ENCODE data around the gene PLGRKT.
A peak's percentile ranks its signal among the peaks of the same experiment; 100 is the strongest.
"Not testable (repeated sequence)": the region's sequence is repeated elsewhere in the genome, so short reads cannot be mapped to it uniquely, and the experiment has no call there.

Gene PLGRKT

DNA sequence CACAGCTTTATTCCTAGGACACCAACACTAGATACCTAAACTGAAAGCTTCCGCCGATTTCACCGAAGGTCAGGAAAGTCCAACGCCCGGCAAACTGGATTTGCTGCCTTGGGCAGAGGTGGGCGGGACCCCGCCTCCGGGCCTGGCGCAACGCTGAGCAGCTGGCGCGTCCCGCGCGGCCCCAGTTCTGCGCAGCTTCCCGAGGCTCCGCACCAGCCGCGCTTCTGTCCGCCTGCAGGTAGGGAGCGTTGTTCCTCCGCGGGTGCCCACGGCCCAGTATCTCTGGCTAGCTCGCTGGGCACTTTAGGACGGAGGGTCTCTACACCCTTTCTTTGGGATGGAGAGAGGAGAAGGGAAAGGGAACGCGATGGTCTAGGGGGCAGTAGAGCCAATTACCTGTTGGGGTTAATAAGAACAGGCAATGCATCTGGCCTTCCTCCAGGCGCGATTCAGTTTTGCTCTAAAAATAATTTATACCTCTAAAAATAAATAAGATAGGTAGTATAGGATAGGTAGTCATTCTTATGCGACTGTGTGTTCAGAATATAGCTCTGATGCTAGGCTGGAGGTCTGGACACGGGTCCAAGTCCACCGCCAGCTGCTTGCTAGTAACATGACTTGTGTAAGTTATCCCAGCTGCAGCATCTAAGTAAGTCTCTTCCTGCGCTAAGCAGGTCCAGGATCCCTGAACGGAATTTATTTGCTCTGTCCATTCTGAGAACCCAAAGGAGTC lies 12.8 kb upstream of the PLGRKT start, which contains the start of gene CD274:
CD274 (plus strand) TSS at position 184 of the 733 bp plus-strand sequence. CDS start 5,572 bp downstream, outside the sequence.
- peak; percentile 76 for DNase-seq

DNA sequence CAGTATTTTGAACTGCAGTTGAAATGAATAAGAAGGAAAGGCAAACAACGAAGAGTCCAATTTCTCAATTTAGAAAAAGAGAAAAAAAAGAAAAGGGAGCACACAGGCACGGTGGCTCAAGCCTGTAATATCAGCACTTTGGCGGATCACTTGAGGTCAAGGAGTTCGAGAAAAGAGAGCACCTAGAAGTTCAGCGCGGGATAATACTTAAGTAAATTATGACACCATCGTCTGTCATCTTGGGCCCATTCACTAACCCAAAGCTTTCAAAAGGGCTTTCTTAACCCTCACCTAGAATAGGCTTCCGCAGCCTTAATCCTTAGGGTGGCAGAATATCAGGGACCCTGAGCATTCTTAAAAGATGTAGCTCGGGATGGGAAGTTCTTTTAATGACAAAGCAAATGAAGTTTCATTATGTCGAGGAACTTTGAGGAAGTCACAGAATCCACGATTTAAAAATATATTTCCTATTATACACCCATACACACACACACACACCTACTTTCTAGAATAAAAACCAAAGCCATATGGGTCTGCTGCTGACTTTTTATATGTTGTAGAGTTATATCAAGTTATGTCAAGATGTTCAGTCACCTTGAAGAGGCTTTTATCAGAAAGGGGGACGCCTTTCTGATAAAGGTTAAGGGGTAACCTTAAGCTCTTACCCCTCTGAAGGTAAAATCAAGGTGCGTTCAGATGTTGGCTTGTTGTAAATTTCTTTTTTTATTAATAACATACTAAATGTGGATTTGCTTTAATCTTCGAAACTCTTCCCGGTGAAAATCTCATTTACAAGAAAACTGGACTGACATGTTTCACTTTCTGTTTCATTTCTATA lies 12.0 kb upstream of the PLGRKT start:
- DNase-seq, result no peak

- no peak for DNase-seq
Observed at GRCh38 chr9:5448461-5449435, 11.0 kb upstream of the PLGRKT start.

DNA sequence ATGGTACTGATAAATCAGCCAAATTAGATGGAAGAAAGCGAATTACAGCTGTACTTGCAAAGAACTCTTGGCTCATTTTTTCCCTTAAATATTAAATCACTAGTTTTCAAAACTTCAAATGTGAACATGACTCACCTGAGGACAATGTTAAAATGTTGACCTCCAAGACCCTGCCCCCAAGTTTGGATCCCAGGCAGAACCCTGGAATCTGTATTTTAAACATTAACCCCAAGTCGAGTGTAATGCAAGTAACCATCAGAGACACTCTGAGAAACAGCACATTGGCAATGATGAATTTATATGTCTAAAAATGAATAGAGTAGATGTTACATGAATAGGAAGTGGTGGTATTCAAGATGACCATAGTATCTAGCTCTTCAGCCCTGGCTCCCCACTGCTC lies 10.3 kb upstream of the PLGRKT start:
- DNase-seq, result no peak

- no peak for DNase-seq
Observed at GRCh38 chr9:5447337-5447736, 9.6 kb upstream of the PLGRKT start.

DNA sequence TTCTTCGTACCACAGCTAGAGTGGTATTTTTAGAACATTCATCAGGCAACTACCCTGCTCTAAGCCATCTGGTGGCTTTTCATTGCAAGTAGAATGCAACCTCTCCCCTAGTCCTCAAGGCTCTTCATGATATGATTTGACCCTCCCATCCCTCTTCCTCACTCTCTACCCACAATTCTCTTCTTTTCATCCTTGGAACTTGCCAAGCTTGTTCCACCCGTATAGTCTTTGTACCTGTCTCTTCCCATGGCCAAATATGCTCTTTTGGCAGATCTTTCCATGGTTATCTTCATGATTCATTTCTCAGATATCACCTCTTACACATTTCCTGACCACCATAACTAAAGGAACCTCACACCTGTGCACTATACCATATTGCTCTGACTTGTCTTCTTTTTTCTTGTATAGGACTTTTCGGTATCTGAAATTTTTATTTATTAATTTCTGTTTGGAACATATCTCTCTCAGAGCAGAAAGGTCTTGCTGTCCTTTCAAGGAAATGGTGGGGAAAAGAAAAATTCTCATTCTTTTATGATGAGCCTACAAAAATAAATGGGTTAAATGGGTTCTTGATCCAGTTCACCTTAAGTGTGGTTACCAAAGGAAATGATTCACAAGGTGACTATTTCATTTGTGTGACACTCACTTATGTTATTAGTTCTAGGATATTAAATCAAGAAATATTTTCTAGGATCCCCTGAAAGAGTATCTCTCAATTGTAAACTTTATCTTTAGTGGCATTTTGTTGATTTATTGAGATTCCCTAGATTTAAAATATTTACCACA lies 8.9 kb upstream of the PLGRKT start:
- DNase-seq, result no peak

- no peak for DNase-seq
Observed at GRCh38 chr9:5445886-5446285, 8.2 kb upstream of the PLGRKT start.

GRCh38 chr9:5445096-5445495 lies 7.4 kb upstream of the PLGRKT start:
- DNase-seq, result not testable (repeated sequence)

DNA sequence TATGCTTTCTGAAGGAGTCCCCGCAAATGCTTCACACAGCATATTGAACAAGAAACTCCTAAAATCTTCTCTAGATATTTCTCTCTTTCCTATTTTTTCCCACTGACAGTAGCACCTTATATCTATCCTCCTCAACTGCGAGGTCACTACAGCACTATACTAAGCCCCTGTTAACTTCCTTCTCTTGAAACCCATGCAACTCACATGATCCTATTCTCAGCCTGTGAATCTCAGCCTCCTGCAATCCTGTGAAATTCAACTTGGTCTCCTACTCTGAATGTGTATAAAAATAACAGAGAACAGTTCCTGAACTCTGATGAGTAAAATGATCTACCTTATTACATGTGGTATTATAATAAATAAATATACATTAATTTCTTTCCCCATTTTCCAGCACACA lies 6.1 kb upstream of the PLGRKT start:
- DNase-seq, result no peak

DNA sequence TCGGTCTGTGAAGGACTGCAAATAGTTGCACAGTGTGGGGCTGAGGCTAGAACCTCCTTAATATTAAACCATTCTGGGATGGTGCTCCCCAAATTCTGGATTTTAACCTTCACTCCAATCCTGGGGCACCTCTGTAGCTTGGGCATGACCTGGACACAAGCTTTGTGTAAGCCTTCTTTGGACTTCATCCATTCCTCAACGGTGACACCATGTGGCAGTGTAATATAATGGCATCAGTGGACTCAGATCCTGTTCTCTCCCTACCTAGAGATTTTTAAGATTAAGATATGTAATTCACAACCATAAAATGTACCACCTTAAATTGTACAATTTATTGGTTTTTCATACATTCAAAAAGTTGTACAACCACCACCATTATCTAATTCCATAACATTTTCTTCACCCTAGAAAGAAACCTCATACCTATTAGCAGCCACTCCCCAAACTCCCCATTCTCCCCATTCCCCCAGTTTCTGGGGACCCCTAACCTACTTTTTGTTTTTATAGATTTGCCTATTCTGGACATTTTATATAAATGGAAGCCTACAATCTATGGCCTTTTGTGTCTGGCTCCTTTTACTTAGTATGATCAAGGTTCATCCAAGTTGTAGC lies 4.8 kb upstream of the PLGRKT start:
- peak; percentile 23 for DNase-seq

DNA sequence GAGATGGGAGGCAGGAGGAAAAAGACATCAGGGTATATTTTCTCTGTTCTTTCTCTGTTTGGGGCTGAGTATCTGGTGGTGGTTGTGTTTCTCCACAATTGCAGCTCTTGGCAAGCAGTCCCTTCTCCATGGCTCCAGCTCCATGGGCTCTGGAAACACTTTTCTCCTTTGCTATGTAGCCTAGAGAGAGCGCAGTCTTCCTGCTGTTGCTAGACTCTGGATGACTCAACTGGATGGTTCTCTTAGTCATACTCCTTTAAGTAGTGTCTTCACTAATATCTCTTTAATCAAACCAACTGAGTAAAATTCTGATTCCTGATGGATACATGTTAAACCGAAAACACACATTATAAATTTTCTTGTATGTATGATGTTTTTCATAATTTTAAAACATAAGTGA lies 3.3 kb upstream of the PLGRKT start:
- no peak for DNase-seq

- no peak for DNase-seq
Observed at GRCh38 chr9:5440426-5440825, 2.7 kb upstream of the PLGRKT start.

GRCh38 chr9:5438301-5439162 lies 807 bp upstream of the PLGRKT start:
- DNase-seq, result no peak

GRCh38 chr9:5436441-5436840 lies 1.3 kb downstream of the PLGRKT start:
- DNase-seq, result no peak

DNA sequence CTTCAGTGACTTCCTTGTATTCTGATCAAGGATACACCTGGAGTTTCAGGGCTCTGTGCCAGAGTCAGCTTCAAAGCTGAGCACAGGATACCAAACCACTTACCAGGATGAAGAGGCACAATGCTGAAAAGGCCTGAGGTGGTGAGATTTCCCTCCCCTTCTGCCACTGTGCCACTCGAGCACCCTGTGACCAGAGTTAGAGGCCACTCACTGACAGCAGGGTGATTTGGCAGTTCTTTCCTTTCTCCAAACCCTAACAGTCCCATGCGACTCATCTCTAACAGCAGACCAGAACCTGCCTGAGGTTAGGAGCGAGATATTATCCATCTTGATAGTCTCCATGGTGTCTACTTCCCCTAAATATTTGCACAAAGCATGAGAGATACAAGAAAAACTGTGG lies 1.8 kb downstream of the PLGRKT start:
- no peak for DNase-seq

DNA sequence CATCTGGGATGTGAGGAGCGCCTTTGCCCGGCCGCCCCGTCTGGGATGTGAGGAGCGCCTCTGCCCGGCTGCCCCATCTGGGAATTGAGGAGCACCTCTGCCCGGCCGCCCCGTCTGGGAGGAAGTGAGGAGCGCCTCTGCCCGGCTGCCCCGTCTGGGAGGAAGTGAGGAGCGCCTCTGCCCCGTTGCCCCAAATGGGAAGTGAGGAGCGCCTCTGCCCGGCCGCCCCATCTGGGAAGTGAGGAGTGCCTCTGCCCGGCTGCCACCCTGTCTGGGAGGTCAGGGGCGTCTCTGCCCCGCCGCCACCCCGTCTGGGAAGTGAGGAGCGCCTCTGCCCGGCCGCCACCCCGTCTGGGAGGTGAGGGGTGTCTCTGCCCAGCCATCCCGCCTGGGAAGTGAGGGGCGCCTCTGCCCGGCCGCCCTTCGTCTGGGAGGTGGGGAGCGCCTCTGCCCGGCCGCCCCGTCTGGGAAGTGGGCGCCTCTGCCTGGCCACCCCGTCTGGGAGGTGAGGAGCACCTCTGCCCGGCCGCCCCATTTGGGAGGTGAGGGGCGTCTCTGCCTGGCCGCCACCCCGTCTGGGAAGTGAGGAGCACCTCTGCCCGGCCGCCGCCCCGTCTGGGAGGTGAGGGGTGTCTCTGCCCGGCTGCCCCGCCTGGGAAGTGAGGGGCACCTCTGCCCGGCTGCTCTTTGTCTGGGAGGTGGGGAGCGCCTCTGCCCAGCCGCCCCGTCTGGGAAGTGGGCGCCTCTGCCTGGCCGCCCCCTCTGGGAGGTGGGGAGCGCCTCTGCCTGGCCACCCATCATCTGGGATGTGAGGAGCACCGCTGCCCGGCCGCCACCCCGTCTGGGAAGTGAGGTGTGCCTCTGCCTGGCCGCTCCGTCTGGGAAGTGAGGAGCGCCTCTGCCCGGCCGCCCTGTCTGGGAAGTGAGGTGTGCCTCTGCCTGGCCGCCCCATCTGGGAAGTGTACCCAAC lies 3.6 kb downstream of the PLGRKT start:
- DNase-seq, result not testable (repeated sequence)

DNA sequence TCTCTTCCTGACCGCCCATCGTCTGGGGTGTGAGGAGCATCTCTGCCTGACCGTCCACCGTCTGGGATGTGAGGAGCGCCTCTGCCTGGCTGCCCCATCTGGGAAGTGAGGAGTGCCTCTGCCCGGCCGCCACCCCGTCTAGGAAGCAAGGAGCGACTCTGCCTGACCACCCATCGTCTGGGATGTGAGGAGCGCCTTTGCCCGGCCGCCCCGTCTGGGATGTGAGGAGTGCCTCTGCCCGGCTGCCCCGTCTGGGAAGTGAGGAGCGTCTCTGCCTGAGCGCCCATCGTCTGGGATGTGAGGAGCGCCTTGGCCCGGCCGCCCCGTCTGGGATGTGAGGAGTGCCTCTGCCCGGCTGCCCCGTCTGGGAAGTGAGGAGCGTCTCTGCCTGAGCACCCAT lies 4.4 kb downstream of the PLGRKT start:
- DNase-seq, result not testable (repeated sequence)

DNA sequence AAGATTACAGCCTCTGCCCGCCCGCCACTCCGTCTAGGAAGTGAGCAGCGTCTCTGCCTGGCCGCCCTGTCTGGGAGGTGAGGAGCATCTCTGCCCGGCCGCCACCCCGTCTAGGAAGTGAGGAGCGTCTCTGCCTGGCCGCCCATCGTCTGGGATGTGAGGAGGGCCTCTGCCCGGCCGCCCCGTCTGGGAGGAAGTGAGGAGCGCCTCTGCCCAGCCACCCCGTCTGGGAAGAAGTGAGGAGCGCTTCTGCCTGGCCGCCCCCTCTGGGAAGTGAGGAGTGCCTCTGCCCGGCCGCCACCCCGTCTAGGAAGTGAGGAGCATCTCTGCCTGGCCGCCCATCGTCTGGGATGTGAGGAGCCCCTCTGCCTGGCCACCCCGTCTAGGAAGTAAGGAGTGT lies 4.8 kb downstream of the PLGRKT start:
- DNase-seq, result not testable (repeated sequence)

DNA sequence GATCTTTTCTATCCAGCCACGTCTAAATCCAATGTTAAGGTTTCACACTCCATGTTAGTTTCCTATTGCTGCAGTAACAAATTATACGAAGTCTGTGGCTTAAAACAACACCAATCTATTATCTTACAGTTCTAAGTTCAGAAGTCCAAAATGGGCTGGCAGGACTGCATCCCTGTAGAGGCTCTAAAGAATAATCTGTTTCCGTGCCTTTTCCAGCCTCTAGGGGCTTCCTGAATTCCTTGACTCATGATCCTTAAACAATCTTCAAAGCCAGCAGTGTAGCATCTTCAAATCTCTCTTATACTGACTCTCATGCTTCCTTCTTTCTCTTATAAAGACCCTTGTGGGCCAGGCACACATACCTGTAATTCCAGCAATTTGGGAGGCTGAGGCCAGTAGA lies 6.8 kb downstream of the PLGRKT start:
- DNase-seq, result no peak
